B cell (primary cell): ENCODE results near the gene SCN3B.

Source experiments
- EZH2 ChIP-seq: IDR thresholded peaks from 2 replicates; pipeline ENCODE4 v1.6.1; 2012; ENCODE audit warnings: borderline replicate concordance, low read depth, mild to moderate bottlenecking, moderate library complexity, low read length; ENCODE audit not compliant: insufficient read depth, poor library complexity, severe bottlenecking
- TF ChIP-seq, protein P1 (sequence below): fragments of 200-600 bp; IDR thresholded peaks from one replicate; pipeline ENCODE4 v1.8.0; 2022; ENCODE audit warnings: antibody characterized with exemption, mild to moderate bottlenecking

DNA sequence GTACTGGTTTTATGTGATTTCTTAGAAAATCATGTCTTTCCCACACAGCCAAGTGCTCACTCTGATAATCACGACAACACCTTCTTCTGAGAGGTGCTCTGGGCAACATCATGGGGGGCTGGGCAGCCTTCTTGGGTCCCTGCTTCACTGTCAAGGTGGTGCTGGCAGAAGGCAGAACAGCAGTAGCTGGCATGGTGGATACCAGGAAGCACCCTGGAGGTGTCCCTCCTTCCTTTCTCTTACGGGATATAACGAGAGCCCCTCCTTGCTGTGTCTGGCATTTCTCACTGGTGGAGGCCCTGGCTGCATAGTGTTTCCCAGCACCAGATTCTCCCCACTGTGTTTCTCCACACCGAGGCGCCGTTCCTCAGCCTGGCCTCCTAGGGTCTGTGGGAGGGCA, 60.9 kb downstream of the SCN3B start:
- TF ChIP-seq, protein P1, sequence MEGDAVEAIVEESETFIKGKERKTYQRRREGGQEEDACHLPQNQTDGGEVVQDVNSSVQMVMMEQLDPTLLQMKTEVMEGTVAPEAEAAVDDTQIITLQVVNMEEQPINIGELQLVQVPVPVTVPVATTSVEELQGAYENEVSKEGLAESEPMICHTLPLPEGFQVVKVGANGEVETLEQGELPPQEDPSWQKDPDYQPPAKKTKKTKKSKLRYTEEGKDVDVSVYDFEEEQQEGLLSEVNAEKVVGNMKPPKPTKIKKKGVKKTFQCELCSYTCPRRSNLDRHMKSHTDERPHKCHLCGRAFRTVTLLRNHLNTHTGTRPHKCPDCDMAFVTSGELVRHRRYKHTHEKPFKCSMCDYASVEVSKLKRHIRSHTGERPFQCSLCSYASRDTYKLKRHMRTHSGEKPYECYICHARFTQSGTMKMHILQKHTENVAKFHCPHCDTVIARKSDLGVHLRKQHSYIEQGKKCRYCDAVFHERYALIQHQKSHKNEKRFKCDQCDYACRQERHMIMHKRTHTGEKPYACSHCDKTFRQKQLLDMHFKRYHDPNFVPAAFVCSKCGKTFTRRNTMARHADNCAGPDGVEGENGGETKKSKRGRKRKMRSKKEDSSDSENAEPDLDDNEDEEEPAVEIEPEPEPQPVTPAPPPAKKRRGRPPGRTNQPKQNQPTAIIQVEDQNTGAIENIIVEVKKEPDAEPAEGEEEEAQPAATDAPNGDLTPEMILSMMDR: no peak
- TF ChIP-seq EZH2: no peak
